ENCODE measurements around the gene HMCES.
A peak's percentile ranks its signal among the peaks of the same experiment; 100 is the strongest.
"Not testable (repeated sequence)": the region's sequence is repeated elsewhere in the genome, so short reads cannot be mapped to it uniquely, and the experiment has no call there.

DNA sequence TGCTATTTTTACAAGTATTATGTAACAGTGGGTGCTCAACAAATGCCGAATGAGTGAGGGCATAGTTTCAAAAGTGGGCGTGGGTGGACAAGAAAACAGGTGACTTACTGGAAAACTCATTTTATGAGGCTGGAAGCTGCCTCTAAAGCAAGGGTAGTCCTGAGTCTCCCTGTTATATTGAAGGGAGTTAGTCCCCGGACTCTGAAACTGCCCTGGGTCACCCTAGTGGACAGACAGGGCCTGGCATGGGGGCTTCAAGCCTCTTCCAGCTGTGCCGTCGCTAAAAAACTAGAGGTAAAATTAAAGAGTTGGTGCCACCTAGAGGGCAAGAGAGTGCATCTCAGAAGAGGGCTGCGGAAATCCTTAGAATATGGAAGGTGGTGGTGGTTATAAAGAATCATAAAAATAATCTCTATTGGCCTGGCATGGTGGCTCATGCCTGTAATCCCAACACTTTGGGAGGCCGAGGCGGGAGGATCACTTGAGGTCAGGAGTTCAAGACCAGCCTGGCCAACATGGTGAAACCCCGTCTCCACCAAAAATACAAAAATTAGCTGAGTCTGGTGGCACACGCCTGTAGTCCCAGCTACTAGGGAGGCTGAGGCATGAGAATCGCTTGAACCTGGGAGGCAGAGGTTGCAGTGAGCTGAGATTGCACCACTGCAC lies 32.9 kb upstream of the HMCES start:
- not testable (repeated sequence) for TF ChIP-seq POLR2A (IDR thresholded peaks at IDR 0.05); POLR2AphosphoS5 (IDR thresholded peaks at IDR 0.05); EP300 (IDR thresholded peaks at IDR 0.05; ENCODE audit: low read depth)
- TF ChIP-seq, protein P1, sequence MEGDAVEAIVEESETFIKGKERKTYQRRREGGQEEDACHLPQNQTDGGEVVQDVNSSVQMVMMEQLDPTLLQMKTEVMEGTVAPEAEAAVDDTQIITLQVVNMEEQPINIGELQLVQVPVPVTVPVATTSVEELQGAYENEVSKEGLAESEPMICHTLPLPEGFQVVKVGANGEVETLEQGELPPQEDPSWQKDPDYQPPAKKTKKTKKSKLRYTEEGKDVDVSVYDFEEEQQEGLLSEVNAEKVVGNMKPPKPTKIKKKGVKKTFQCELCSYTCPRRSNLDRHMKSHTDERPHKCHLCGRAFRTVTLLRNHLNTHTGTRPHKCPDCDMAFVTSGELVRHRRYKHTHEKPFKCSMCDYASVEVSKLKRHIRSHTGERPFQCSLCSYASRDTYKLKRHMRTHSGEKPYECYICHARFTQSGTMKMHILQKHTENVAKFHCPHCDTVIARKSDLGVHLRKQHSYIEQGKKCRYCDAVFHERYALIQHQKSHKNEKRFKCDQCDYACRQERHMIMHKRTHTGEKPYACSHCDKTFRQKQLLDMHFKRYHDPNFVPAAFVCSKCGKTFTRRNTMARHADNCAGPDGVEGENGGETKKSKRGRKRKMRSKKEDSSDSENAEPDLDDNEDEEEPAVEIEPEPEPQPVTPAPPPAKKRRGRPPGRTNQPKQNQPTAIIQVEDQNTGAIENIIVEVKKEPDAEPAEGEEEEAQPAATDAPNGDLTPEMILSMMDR (IDR thresholded peaks at IDR 0.05) = peak; percentile 91 to 99 (median 93)
